ENCODE data around the gene NET1. TPM values are rescaled to one million over a fixed set of nuclear protein-coding genes. Genes with fewer than 3 reads are reported as not detected.
A peak's percentile ranks its signal among the peaks of the same experiment; 100 is the strongest.

NET1 gene
- total and polyA plus RNA-seq, 2 donors (not counting 3 experiments of a cell fraction or from before 2014, with no cell fraction given), result 14.4 to 46.3 TPM

- no peaks in the 10 kb centered on the region for H3K27me3 ChIP-seq (ENCODE audit: control insufficient read depth in 2 of 2, insufficient read depth in 2 of 2, low read length in 2 of 2)
- no TSS peak for BruUV-seq (replicated peaks)
- H3K27ac ChIP-seq (ENCODE audit: insufficient read depth, low read depth, low read length), result peak overlapping the region; percentile 50
- FAIRE-seq, result no peak
- H3K9ac ChIP-seq (replicated peaks; ENCODE audit: extremely low read depth, insufficient read depth, low read length), result peak overlapping the region; percentile 88
- H3K4me3 ChIP-seq (replicated peaks in 1 of 3; ENCODE audit: insufficient read depth in 1 of 3, low read depth in 1 of 3, low read length in 3 of 3), result peak overlapping the region; percentile 47 to 89 (median 57)
- dilution Hi-C loops (cut with MboI; ENCODE audit: extremely low pct_ligation_motif_present, low sequenced_read_pairs) (no loop called here), intact Hi-C loops (cut with micrococcal nuclease) (loop anchor here (1.0 to 10.0 kb wide), 5 partner anchors 100 to 426 kb away; partner anchors contain the start of gene TASOR2)
- CTCF ChIA-PET, result interaction anchor here (0.7 to 10.4 kb wide), 10 partner anchors 12 to 631 kb away, joined by 3 to 309 read pairs (median 4); no protein-coding TSS in a partner anchor
- POLR2A ChIA-PET, result interaction anchor here (0.6 to 2.1 kb wide), 18 partner anchors 12 to 620 kb away, joined by 3 to 18 read pairs (median 5); partner anchors contain the start of genes AKR1E2, ANKRD16 and FBH1
- peak overlapping the region; percentile 91 for H3K4me2 ChIP-seq (ENCODE audit: insufficient read depth, low read length)
- peaks cover 35% of the 10 kb centered on the region for H3K4me1 ChIP-seq (ENCODE audit: control insufficient read depth, extremely low read depth, insufficient read depth, low read length)
- TF ChIP-seq MYC (IDR thresholded peaks at IDR 0.05; ENCODE audit: low read depth, low read length), result no peak
- peak; percentile 91 for TF ChIP-seq MAX (IDR thresholded peaks at IDR 0.05; ENCODE audit: insufficient read depth, insufficient read length)
- peak; percentile 98 for TF ChIP-seq POLR2AphosphoS5 (IDR thresholded peaks at IDR 0.05; ENCODE audit: insufficient read depth, low read depth, low read length)
- peak; percentile 99 for TF ChIP-seq POLR2A (IDR thresholded peaks at IDR 0.05; ENCODE audit: low read depth, low read length)
- H3K9me1 ChIP-seq (replicated peaks; ENCODE audit: control insufficient read depth, extremely low read depth, insufficient read depth, low read length), result no peaks in the 10 kb centered on the region
- no peak overlapping the region for H2AFZ ChIP-seq (ENCODE audit: low read depth, low read length)
- H3K9me3 ChIP-seq (replicated peaks; ENCODE audit: control insufficient read depth, insufficient read depth, low read length), result no peaks in the 10 kb centered on the region
- H3K36me3 ChIP-seq (ENCODE audit: control insufficient read depth in 2 of 2, extremely low read depth in 1 of 2, insufficient read depth in 2 of 2, low read length in 2 of 2), result no peaks in the 10 kb centered on the region
- H4K20me1 ChIP-seq (replicated peaks; ENCODE audit: control insufficient read depth, extremely low read depth, insufficient read depth, low read length), result no peaks in the 10 kb centered on the region
- H3K79me2 ChIP-seq (ENCODE audit: control insufficient read depth, insufficient read depth, low read length), result peaks cover 41% of the 10 kb centered on the region
- DNase-seq (ENCODE audit: low read depth, low spot score), result peak; percentile 95
Observed at GRCh38 chr10:5446390-5446926, 34.1 kb downstream of the NET1 start.

DNA sequence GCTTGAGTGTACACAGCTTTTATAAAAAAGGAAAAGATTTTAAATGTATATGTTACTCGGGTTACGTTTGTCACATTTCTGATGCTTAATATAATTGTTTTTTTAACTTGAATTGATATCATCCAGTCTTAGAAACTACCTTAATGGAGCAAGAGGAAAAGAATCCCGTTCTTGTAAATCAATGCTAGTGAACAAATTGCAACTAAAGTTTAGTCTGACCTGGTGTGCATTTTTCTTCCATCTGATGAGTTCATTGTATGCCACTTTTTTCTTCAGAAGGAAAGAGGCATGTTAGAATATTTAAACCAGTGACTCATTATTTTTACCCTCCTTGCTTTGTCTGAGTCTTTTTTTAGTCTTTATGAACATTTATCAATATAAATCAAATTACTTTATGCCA is 34.7 kb downstream of the NET1 start:
- POLR2A ChIA-PET, result interaction anchor here (0.9 to 2.1 kb wide), 9 partner anchors 12 to 443 kb away, joined by 3 to 18 read pairs (median 5); partner anchors contain the start of genes ANKRD16 and FBH1
- intact Hi-C loops (cut with micrococcal nuclease), result loop anchor here (2.0 to 10.0 kb wide), 3 partner anchors 148 to 425 kb away; partner anchors contain the start of gene TASOR2
- H3K27ac ChIP-seq (ENCODE audit: insufficient read depth, low read depth, low read length), result peak overlapping the region; percentile 50

More for the DNA sequence above, 34.7 kb downstream of the NET1 start:
- Histone ChIP-seq H3K79me2 (ENCODE audit: control insufficient read depth, insufficient read depth, low read length) (peaks cover 43% of the 10 kb centered on the region), H4K20me1 (replicated peaks; ENCODE audit: control insufficient read depth, extremely low read depth, insufficient read depth, low read length) (no peaks in the 10 kb centered on the region), H3K9me1 (replicated peaks; ENCODE audit: control insufficient read depth, extremely low read depth, insufficient read depth, low read length) (no peaks in the 10 kb centered on the region), H3K4me2 (ENCODE audit: insufficient read depth, low read length) (peak overlapping the region; percentile 91), H3K9ac (replicated peaks; ENCODE audit: extremely low read depth, insufficient read depth, low read length) (peak overlapping the region; percentile 88), H3K36me3 (ENCODE audit: control insufficient read depth in 2 of 2, extremely low read depth in 1 of 2, insufficient read depth in 2 of 2, low read length in 2 of 2) (peaks cover 0 to 2% of the 10 kb centered on the region in 2 experiments), H3K4me1 (ENCODE audit: control insufficient read depth, extremely low read depth, insufficient read depth, low read length) (peaks cover 35% of the 10 kb centered on the region), H2AFZ (ENCODE audit: low read depth, low read length) (no peak overlapping the region), H3K4me3 (replicated peaks in 1 of 3; ENCODE audit: insufficient read depth in 1 of 3, low read depth in 1 of 3, low read length in 3 of 3) (peak overlapping the region; percentile 47 to 89 (median 57)), H3K27me3 (ENCODE audit: control insufficient read depth in 2 of 2, insufficient read depth in 2 of 2, low read length in 2 of 2) (no peaks in the 10 kb centered on the region), H3K9me3 (replicated peaks; ENCODE audit: control insufficient read depth, insufficient read depth, low read length) (no peaks in the 10 kb centered on the region)
- TF ChIP-seq EZH2 (IDR thresholded peaks at IDR 0.05; ENCODE audit: borderline replicate concordance, low read depth, low read length, severe bottlenecking) (no peak), GATA2 (IDR thresholded peaks at IDR 0.05; ENCODE audit: insufficient read depth, insufficient read length, low read depth, low read length) (no peak), FOS (IDR thresholded peaks at IDR 0.05; ENCODE audit: borderline replicate concordance, insufficient read depth, low read length) (no peak), JUN (IDR thresholded peaks at IDR 0.05; ENCODE audit: borderline replicate concordance, insufficient read depth, insufficient read length, low read depth) (no peak)
- no TSS peak for BruUV-seq (replicated peaks)
- DNase-seq (ENCODE audit: low read depth, low spot score) (peak; percentile 56), FAIRE-seq (no peak)
- CTCF ChIA-PET, result interaction anchor here (0.8 to 10.4 kb wide), 10 partner anchors 13 to 632 kb away, joined by 3 to 309 read pairs (median 4); no protein-coding TSS in a partner anchor
- dilution Hi-C loops (cut with MboI; ENCODE audit: extremely low pct_ligation_motif_present, low sequenced_read_pairs), result no loop called here
